ENCODE measurements around the gene TBC1D3B.

GRCh38 chr17:36183001-36183971 is 6.8 kb upstream of the TBC1D3B start:
- TF ChIP-seq, protein P1, sequence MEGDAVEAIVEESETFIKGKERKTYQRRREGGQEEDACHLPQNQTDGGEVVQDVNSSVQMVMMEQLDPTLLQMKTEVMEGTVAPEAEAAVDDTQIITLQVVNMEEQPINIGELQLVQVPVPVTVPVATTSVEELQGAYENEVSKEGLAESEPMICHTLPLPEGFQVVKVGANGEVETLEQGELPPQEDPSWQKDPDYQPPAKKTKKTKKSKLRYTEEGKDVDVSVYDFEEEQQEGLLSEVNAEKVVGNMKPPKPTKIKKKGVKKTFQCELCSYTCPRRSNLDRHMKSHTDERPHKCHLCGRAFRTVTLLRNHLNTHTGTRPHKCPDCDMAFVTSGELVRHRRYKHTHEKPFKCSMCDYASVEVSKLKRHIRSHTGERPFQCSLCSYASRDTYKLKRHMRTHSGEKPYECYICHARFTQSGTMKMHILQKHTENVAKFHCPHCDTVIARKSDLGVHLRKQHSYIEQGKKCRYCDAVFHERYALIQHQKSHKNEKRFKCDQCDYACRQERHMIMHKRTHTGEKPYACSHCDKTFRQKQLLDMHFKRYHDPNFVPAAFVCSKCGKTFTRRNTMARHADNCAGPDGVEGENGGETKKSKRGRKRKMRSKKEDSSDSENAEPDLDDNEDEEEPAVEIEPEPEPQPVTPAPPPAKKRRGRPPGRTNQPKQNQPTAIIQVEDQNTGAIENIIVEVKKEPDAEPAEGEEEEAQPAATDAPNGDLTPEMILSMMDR (conservative IDR thresholded peaks at IDR 0.05 in 1 of 2, IDR thresholded peaks at IDR 0.05 in 1 of 2; ENCODE audit: low read depth in 1 of 2, low read length in 2 of 2), result no peak
- TF ChIP-seq EZH2 (IDR thresholded peaks at IDR 0.05; ENCODE audit: low read length, missing control alignments), result no peak

Measured in fibroblast of lung (primary cell).